ENCODE measurements around the gene CSGALNACT2. TPM values are rescaled to one million over a fixed set of nuclear protein-coding genes. Genes with fewer than 3 reads are reported as not detected.

The CSGALNACT2 gene
- total RNA-seq, 1 donor: 31.8 TPM

Other genes starting within 250 kb of the CSGALNACT2 start
- gene RET, start 61.4 kb upstream of the CSGALNACT2 start, total RNA-seq: under 0.01 TPM in 2 replicates
- 1.1 TPM in 1 of 2 replicates, not detected in the other for gene RASGEF1A, start 128.6 kb downstream of the CSGALNACT2 start, total RNA-seq
- gene FXYD4, start 233.2 kb downstream of the CSGALNACT2 start, total RNA-seq: not detected in 2 replicates